Measurements from ENCODE around the gene SUN1.

GRCh38 chr7:833601-834258, 1.5 kb downstream of the SUN1 start:
- TF ChIP-seq POLR2A (IDR thresholded peaks at IDR 0.05) (no peak), CTCF (IDR thresholded peaks at IDR 0.05) (no peak)
